Adrenal gland (tissue), 12 donors: ENCODE results near the gene TAF4. TPM values are rescaled to one million over a fixed set of nuclear protein-coding genes. Genes with fewer than 3 reads are reported as not detected.

ENCODE experiments used
- DNase-seq, 7 donors: peaks; one replicate each; pipeline ENCODE4 v3.0.0-alpha.2; 2019 to 2020
- H3K27ac ChIP-seq, 5 donors: fragments of 200-600 bp; sonication (generic) in 4 of 5; 1 replicate in 3 of 5; 2 replicates in 2 of 5; pipeline versions ENCODE4 v1.5.1 to v1.8.0; 2016 to 2020; ENCODE audit warnings: mild to moderate bottlenecking in 1 of 5
- H3K27me3 ChIP-seq: fragments of 200-600 bp; 2 replicates; pipeline ENCODE4 v1.8.0; 2021
- H3K36me3 ChIP-seq, 2 donors: fragments of 200-600 bp; replicated peaks in 1 of 2; 1 replicate in 1 of 2; 2 replicates in 1 of 2; pipeline versions ENCODE4 v1.5.1 to v1.8.0; 2018 to 2022
- H3K4me1 ChIP-seq, 2 donors: fragments of 200-600 bp; replicated peaks in 1 of 2; 1 replicate in 1 of 2; 2 replicates in 1 of 2; pipeline versions ENCODE4 v1.5.1 to v1.8.0; 2018 to 2021
- H3K4me3 ChIP-seq, 4 donors: fragments of 200-600 bp; sonication (generic) in 3 of 4; one replicate each; pipeline ENCODE4 v1.5.1; 2016 to 2018
- H3K9me3 ChIP-seq, 3 donors: fragments of 200-600 bp; sonication (generic) in 1 of 3; replicated peaks in 1 of 3; 1 replicate in 2 of 3; 2 replicates in 1 of 3; pipeline versions ENCODE4 v1.5.1 to v1.8.0; 2016 to 2021
- CTCF ChIP-seq, 6 experiments: fragments of 450-650 bp in 4 of 6; fragments of 200-600 bp in 2 of 6; sonication (generic) in 1 of 6; IDR thresholded peaks; 1 replicate in 5 of 6; 2 replicates in 1 of 6; pipeline versions ENCODE4 v1.5.1 to v1.8.0; 2016 to 2021; ENCODE audit warnings: antibody characterized with exemption in 6 of 6, mild to moderate bottlenecking in 2 of 6, moderate library complexity in 1 of 6
- POLR2A ChIP-seq, 2 donors: fragments of 450-650 bp; IDR thresholded peaks; one replicate each; pipeline ENCODE4 v1.6.1; 2017; ENCODE audit warnings: antibody characterized with exemption in 2 of 2, mild to moderate bottlenecking in 2 of 2, moderate library complexity in 1 of 2
- WGBS, 4 donors: extraction: QIAGEN DNeasy Blood & Tissue Kit in 2 of 4; methylation state at CpG; one replicate each; pipeline versions ENCODE4 v1.1.5 to v1.1.7; 2013 to 2017; 5-methylcytosine and 5-hydroxymethylcytosine counted together
- intact Hi-C, 2 donors: fragments of 100-400 bp; cut with DNase I; formaldehyde crosslinking; loops; one replicate each; pipeline versions ENCODE4 v1.14.1 to v1.15.0; 2022 to 2023
- polyA plus RNA-seq, 3 donors: library from polyadenylated mRNA; stranded (reverse); fragments of 200-250 nt in 2 of 3; fragments of 350-450 nt in 1 of 3; fragmentation: Illumina TruSeq in 1 of 3; extraction: RNeasy Lipid Tissue Mini Kit (QIAGEN cat#74804) in 1 of 3; gene quantifications; one replicate each; pipeline ENCODE4 v1.2.3, GENCODE V29; 2013 to 2014
- total RNA-seq, 9 donors: library from RNA; depleted of rRNA in 4 of 9; stranded (reverse); fragments of >200 nt in 4 of 9; fragments of 120-200 nt in 1 of 9; fragmentation: NEBNext Ultra II Directional in 1 of 9; extraction: Animal tissue kit (Norgen Biotek cat#: 25700) in 1 of 9; gene quantifications; one replicate each; pipeline versions ENCODE4 v1.1.0 to v1.2.4, GENCODE V29; 2013 to 2023
- donor health status: healthy with polysubstance abuse.
- donor health status: Bipolar disorder and iron deficiency.
- donor health status: DM: yes; HTN: yes; CAD: no.
- donor health status: DM: no; HTN: no; CAD: no.
- donor health status: DM: no; HTN: no; CAD: no.
- donor health status: DM: yes; HTN: yes; CAD: no.

The TAF4 gene
- total and polyA plus RNA-seq, 12 donors, result 5.2 to 30.9 (median 14.8) TPM

- TF ChIP-seq CTCF (IDR thresholded peaks at IDR 0.05) (no peak), POLR2A (IDR thresholded peaks at IDR 0.05) (no peak)
- WGBS, 4 donors, result 82 to 94% (median 89%) methylated on average over 7 to 29 of the region's 29 CpGs
- no peaks in the 10 kb centered on the region for H3K27me3 ChIP-seq
These were observed 129.0 kb downstream of the TAF4 start for GRCh38 chr20:61936701-61937131.

GRCh38 chr20:61935926-61936700 lies 129.6 kb downstream of the TAF4 start:
- no peaks in the 10 kb centered on the region for H3K9me3 ChIP-seq
- H3K36me3 ChIP-seq, result no peaks in the 10 kb centered on the region
- no peaks in the 10 kb centered on the region for H3K4me1 ChIP-seq
- H3K27ac ChIP-seq, result no peak overlapping the region
- H3K27me3 ChIP-seq, result no peaks in the 10 kb centered on the region
- intact Hi-C loops, result no loop called here
- peak in 2 of 7 donors; percentile 0 to 2 for DNase-seq
- 84 to 90% (median 89%) methylated on average over 12 to 14 of the region's 14 CpGs for WGBS, 4 donors
- TF ChIP-seq POLR2A (IDR thresholded peaks at IDR 0.05), result no peak
- TF ChIP-seq CTCF (IDR thresholded peaks at IDR 0.05), result no peak
- no peak overlapping the region for H3K4me3 ChIP-seq

More at GRCh38 chr20:61936701-61937131, 129.0 kb downstream of the TAF4 start:
- peak in 1 of 7 donors; percentile 2 for DNase-seq
- H3K4me3 ChIP-seq, result no peak overlapping the region
- H3K4me1 ChIP-seq, result no peaks in the 10 kb centered on the region
- intact Hi-C loops, result no loop called here
- H3K9me3 ChIP-seq, result no peaks in the 10 kb centered on the region
- H3K36me3 ChIP-seq, result no peaks in the 10 kb centered on the region
- H3K27ac ChIP-seq, result no peak overlapping the region

GRCh38 chr20:61934716-61935530 lies 130.8 kb downstream of the TAF4 start:
- Histone ChIP-seq H3K27me3 (no peaks in the 10 kb centered on the region), H3K4me3 (no peak overlapping the region), H3K36me3 (no peaks in the 10 kb centered on the region), H3K9me3 (no peaks in the 10 kb centered on the region), H3K27ac (no peak overlapping the region), H3K4me1 (no peaks in the 10 kb centered on the region)
- DNase-seq, result peak in 4 of 7 donors; percentile 0 to 5 (median 2)
- no peak for TF ChIP-seq POLR2A (IDR thresholded peaks at IDR 0.05)
- TF ChIP-seq CTCF (IDR thresholded peaks at IDR 0.05), result no peak
- WGBS, 4 donors, result 75 to 82% (median 78%) methylated on average over 20 to 24 of the region's 24 CpGs
- intact Hi-C loops, result no loop called here

GRCh38 chr20:61933951-61934715 lies 131.5 kb downstream of the TAF4 start:
- Histone ChIP-seq H3K9me3 (no peaks in the 10 kb centered on the region), H3K4me3 (no peak overlapping the region), H3K27ac (no peak overlapping the region), H3K36me3 (no peaks in the 10 kb centered on the region), H3K27me3 (no peaks in the 10 kb centered on the region), H3K4me1 (no peaks in the 10 kb centered on the region)
- TF ChIP-seq CTCF (IDR thresholded peaks at IDR 0.05) (no peak), POLR2A (IDR thresholded peaks at IDR 0.05) (no peak)
- peak in 2 of 7 donors; percentile 4 to 10 for DNase-seq
- intact Hi-C loops, result no loop called here
- WGBS, 4 donors, result 73 to 96% (median 87%) methylated on average over 9 to 36 of the region's 36 CpGs
